IPS-15b (cell line): ENCODE measurements around the gene JAKMIP2.

Source experiments
- H3K27me3 ChIP-seq: one replicate; pipeline ENCODE4 v1.6.1; 2013; ENCODE audit warnings: low read length; ENCODE audit not compliant: control insufficient read depth, insufficient read depth
- H3K36me3 ChIP-seq: one replicate; pipeline ENCODE4 v1.6.1; 2013; ENCODE audit warnings: low read length; ENCODE audit not compliant: control insufficient read depth, insufficient read depth
- H3K4me1 ChIP-seq: one replicate; pipeline ENCODE4 v1.6.1; 2013; ENCODE audit warnings: mild to moderate bottlenecking, low read length; ENCODE audit not compliant: control insufficient read depth, insufficient read depth
- H3K4me3 ChIP-seq: one replicate; pipeline ENCODE4 v1.5.1; 2013; ENCODE audit warnings: low read depth, low read length
- H3K9ac ChIP-seq: one replicate; pipeline ENCODE4 v1.6.1; 2013; ENCODE audit warnings: low read depth, mild to moderate bottlenecking, low read length
- H3K9me3 ChIP-seq: one replicate; pipeline ENCODE4 v1.6.1; 2013; ENCODE audit warnings: mild to moderate bottlenecking, low read length; ENCODE audit not compliant: control insufficient read depth, insufficient read depth

Gene JAKMIP2

GRCh38 chr5:147784146-147784987 lies 1.8 kb upstream of the JAKMIP2 start:
- Histone ChIP-seq H3K9ac (no peak overlapping the region), H3K4me3 (no peak overlapping the region), H3K27me3 (no peaks in the 10 kb centered on the region), H3K36me3 (no peaks in the 10 kb centered on the region), H3K9me3 (no peaks in the 10 kb centered on the region), H3K4me1 (peaks cover 17% of the 10 kb centered on the region)

- H3K4me1 ChIP-seq = peaks cover 17% of the 10 kb centered on the region
- no peaks in the 10 kb centered on the region for H3K36me3 ChIP-seq
- no peaks in the 10 kb centered on the region for H3K27me3 ChIP-seq
- H3K4me3 ChIP-seq = peak overlapping the region; percentile 81
- no peaks in the 10 kb centered on the region for H3K9me3 ChIP-seq
- H3K9ac ChIP-seq = peak overlapping the region; percentile 3
Observed at GRCh38 chr5:147780924-147781573, 1.5 kb downstream of the JAKMIP2 start.

GRCh38 chr5:147779694-147780093 lies 2.8 kb downstream of the JAKMIP2 start:
- H3K36me3 ChIP-seq = no peaks in the 10 kb centered on the region
- no peak overlapping the region for H3K4me3 ChIP-seq
- no peaks in the 10 kb centered on the region for H3K9me3 ChIP-seq
- no peak overlapping the region for H3K9ac ChIP-seq
- H3K4me1 ChIP-seq = peaks cover 19% of the 10 kb centered on the region
- no peaks in the 10 kb centered on the region for H3K27me3 ChIP-seq

GRCh38 chr5:147776989-147777388 lies 5.5 kb downstream of the JAKMIP2 start:
- Histone ChIP-seq H3K4me3 (no peak overlapping the region), H3K27me3 (no peaks in the 10 kb centered on the region), H3K36me3 (no peaks in the 10 kb centered on the region), H3K9me3 (no peaks in the 10 kb centered on the region), H3K9ac (no peak overlapping the region), H3K4me1 (peaks cover 15% of the 10 kb centered on the region)

GRCh38 chr5:147773587-147773986 lies 8.9 kb downstream of the JAKMIP2 start:
- Histone ChIP-seq H3K4me3 (no peak overlapping the region), H3K9me3 (no peaks in the 10 kb centered on the region), H3K4me1 (peaks cover 3% of the 10 kb centered on the region), H3K36me3 (no peaks in the 10 kb centered on the region), H3K27me3 (no peaks in the 10 kb centered on the region), H3K9ac (no peak overlapping the region)

- no peaks in the 10 kb centered on the region for H3K9me3 ChIP-seq
- no peaks in the 10 kb centered on the region for H3K27me3 ChIP-seq
- no peak overlapping the region for H3K9ac ChIP-seq
- no peak overlapping the region for H3K4me3 ChIP-seq
- no peaks in the 10 kb centered on the region for H3K36me3 ChIP-seq
- peaks cover 3% of the 10 kb centered on the region for H3K4me1 ChIP-seq
Observed at GRCh38 chr5:147773139-147773538, 9.4 kb downstream of the JAKMIP2 start.

- Histone ChIP-seq H3K4me3 (no peak overlapping the region), H3K27me3 (no peaks in the 10 kb centered on the region), H3K4me1 (no peaks in the 10 kb centered on the region), H3K9me3 (no peaks in the 10 kb centered on the region), H3K9ac (no peak overlapping the region), H3K36me3 (no peaks in the 10 kb centered on the region)
Observed at GRCh38 chr5:147767048-147767447, 15.5 kb downstream of the JAKMIP2 start.

- no peak overlapping the region for H3K9ac ChIP-seq
- H3K4me3 ChIP-seq = no peak overlapping the region
- H3K4me1 ChIP-seq = peaks cover 9% of the 10 kb centered on the region
- H3K36me3 ChIP-seq = no peaks in the 10 kb centered on the region
- H3K9me3 ChIP-seq = no peaks in the 10 kb centered on the region
- no peaks in the 10 kb centered on the region for H3K27me3 ChIP-seq
Observed at GRCh38 chr5:147763791-147764525, 18.6 kb downstream of the JAKMIP2 start.

- Histone ChIP-seq H3K27me3 (no peaks in the 10 kb centered on the region), H3K9me3 (no peaks in the 10 kb centered on the region), H3K4me1 (peaks cover 9% of the 10 kb centered on the region), H3K36me3 (no peaks in the 10 kb centered on the region), H3K4me3 (no peak overlapping the region), H3K9ac (no peak overlapping the region)
Observed at GRCh38 chr5:147760086-147760875, 22.2 kb downstream of the JAKMIP2 start.

- Histone ChIP-seq H3K27me3 (no peaks in the 10 kb centered on the region), H3K4me1 (peaks cover 9% of the 10 kb centered on the region), H3K9me3 (no peaks in the 10 kb centered on the region), H3K9ac (no peak overlapping the region), H3K4me3 (no peak overlapping the region), H3K36me3 (no peaks in the 10 kb centered on the region)
Observed at GRCh38 chr5:147759441-147759840, 23.1 kb downstream of the JAKMIP2 start.

GRCh38 chr5:147756566-147756965 lies 26.0 kb downstream of the JAKMIP2 start:
- no peaks in the 10 kb centered on the region for H3K27me3 ChIP-seq
- H3K4me1 ChIP-seq = peaks cover 17% of the 10 kb centered on the region
- H3K4me3 ChIP-seq = no peak overlapping the region
- no peak overlapping the region for H3K9ac ChIP-seq
- no peaks in the 10 kb centered on the region for H3K9me3 ChIP-seq
- no peaks in the 10 kb centered on the region for H3K36me3 ChIP-seq
